RKO (cell line): ENCODE results near the gene LIM2.

Experiments
- DNase-seq: peaks from one replicate; pipeline ENCODE4 v3.0.0-alpha.2; 2016; ENCODE audit warnings: low spot score

The LIM2 gene

DNA sequence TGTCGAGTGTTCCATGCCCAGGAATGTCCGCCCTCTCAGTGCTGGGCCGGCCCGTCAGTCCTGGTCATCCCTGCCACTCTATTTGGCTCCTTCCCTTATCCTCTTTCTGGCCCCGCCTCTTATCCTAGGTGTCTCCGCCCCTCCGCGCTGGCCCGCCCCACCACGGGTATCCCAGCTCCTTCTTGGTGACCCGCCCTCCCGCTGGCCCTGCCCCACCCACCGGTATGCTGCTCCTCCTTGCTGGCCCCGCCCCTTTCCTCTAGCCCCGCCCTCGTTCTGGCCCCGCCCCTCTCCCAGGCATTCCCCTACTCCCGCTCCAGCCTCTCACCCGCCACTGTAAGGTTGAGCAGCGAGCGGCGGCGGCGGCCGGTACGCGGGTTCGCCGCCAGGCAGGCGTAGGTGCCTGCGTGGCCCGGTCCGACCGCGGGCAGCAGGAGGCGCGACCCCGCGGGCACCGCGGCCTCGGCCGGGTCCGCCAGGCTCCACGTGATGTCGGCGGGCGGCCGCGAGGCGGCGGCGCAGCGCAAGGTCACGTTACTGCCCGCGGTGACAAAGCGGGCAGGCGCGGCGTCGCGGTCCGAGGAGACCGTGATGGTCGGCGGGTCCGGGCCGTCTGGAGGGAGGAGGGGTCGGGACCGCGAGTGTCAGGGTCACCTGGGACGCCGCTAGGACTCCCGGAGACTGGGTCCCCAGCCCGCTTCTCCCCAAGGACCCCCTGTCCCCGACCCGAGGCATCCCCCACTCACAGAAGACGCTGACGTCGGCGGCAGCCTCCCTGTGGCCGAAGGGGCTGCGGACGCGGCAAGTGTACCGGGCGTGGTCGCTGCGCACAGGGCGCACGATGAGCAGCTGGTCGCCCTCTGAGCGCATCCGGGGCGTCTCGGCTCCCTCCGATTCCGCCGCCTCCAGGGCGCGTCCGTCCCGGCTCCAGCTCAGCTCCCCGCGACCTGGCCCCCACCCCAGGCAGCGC, 47.8 kb downstream of the LIM2 start:
- peak; percentile 95 for DNase-seq

DNA sequence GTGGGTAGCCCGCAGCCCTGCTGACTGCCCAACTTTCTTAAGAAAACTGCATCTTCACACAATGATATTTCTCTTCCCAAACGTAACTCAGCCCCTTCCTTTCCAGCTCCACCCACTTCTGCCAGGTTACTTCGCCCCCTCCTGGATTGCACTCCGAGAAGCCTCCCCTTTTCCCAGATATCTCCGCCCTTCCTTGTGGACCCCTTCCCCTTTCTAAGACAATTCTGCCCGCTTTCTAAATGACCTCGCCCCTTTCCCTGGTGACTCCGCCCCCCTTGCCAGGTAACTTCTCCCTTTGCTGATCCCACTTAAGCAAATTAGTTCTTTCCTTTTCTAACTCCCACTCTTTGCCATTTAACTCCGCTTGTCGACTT, 48.5 kb downstream of the LIM2 start:
- no peak for DNase-seq

GRCh38 chr19:51338563-51339312, 49.0 kb downstream of the LIM2 start:
- DNase-seq = peak; percentile 83

DNA sequence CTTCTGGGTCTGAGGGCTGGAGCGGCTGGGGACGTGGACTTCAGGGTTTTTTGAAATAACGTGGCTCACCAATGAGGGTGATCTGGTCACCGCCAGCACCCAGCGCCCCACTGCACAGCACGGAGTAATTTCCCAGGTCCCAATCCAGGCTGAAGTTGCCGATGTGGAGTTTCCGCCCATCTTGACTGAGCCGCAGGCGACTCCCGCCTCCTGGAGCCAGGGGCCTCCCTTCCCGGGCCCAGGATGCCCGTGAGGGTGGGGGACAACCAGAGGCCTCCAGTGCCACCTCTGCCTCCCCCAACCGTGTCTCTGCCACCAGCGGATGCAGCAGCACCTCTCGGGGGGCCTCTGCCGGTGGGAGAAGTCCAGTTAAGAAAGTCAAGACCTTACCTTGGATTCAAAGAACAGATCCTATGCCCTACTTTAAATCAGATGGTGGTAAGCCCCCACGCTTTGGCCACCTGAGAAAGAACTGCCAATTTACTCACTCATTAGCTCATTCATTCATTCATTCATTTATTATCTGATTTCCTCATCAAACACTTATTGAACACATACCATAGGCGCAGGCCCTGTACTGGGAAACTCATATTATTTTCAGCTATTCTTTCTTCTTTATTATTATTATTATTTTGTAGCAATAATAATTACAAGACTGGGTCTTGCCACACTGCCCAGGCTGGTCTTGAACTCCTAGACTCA, 49.8 kb downstream of the LIM2 start:
- no peak for DNase-seq

DNA sequence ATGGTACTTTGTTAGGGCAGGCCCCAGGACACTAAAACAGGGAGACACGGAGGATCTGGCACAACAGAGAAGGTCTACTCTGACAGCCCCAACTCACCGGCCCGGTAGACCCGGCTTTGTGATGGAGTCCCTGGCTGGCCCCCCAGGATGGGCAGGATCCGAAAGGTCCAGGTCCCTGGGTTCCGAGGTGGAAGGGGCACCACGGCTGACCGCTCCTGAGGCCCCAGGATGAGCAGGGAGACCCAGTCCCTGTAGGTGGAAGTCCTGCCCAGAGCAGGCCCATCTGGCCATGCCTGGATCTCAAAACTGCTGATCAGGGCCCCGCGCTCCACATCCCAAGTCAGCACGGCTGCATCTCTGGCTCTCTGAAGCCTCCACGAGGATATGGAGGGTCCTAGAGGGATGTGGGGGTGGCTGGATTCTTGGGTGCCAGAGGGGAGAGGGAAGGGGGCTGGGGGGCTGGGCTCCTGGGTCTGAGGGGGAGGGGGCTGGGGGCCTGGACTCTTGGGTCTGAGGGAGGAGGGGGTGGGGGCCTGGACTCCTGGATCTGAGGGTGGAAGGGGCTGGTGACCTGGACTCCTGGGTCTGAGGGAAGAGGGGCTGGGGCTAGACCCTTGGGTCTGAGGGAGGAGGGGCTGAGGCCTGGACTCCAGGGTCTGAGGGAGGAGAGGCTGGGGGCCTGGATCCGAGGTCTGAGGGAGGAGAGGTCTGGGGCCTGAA, 50.5 kb downstream of the LIM2 start:
- no peak for DNase-seq

DNA sequence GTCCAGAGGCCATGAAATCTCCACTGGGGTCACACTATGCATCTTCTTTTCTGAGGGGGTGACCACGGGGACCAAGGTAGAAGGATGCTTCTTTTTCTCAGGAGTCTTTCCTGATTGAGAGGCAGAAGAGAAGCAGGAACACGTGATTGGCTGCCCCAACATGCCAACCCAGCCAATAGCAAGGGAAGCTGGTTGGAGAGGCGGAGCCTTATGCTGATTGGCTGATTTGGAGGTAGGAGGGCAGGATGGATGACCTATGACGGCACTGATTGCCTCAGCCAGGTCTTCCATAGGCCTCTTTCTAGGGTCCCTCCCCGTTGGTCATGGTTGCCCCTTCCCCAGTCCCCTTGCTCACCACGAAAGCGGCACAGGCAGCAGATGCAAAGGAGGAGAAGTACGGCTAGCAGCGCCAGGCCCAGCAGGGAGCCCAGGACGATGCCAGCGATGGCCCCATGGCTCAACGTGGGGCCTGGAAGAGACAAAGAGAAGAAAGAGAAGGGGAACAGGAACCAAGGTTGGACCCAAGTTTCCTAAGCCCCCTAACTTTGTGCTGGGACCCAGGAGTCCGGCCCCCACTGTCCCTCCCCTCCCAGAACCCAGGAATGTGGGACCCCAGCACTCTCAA, 53.8 kb downstream of the LIM2 start:
- no peak for DNase-seq

- no peak for DNase-seq
These were observed 56.1 kb downstream of the LIM2 start for GRCh38 chr19:51331716-51332115.

DNA sequence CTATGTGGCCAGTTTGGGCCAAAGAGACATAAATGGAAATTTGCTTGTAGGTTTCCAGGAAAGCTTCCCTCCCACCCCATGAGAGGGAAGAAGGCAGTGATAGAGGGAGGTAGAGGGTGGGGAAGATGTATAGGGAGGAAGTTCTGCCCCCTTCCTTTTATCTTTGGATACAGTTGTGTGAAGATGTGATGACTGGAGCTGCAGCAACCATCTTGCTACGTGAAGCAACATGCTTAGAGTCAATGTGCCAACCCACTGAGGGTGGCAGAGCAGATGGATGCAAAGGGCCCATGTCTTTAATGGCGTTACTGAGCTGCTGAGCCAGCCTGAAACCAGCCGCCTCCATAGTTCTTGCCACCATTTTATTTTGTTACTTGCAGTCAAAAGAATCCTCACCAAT, 56.6 kb downstream of the LIM2 start:
- no peak for DNase-seq

- no peak for DNase-seq
These were observed 57.4 kb downstream of the LIM2 start for GRCh38 chr19:51330366-51330765.
